Measurements from ENCODE around the gene PI16.

PI16 gene

DNA sequence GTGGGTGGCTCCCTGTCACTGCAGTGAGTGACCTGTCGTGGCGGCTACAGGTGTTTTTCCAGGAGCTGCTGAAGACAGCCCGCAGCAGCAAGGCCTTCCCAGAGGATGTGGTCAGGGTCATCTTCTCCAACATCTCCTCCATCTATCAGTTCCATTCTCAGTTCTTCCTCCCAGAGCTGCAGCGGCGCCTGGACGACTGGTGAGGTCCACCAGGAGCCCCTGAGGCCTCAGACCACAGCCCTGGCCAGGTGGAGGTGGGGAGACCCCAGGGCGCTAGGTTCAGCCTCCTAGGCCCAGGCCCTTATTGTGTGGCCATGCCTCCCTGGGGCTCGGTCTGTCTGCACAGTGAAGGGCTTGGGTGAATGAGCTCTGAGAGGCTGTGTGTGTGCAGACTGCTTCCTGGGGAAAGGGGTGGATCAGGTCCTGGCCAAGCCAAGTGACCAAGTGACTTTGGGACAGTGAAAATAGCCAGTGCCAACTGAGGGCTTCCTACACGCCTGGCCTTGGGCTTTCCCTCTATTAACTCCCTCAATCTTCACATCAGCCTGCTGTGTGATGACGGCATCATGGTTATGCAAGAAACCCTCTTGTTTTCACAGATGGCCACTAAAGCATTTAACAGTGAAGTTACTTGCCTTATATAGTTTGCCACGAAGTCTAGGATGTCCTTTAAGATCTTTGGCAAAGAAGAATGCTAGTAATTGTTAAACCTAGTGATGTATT, 57.3 kb downstream of the PI16 start:
- TF ChIP-seq POLR2A (IDR thresholded peaks at IDR 0.05; ENCODE audit: extremely low read depth, insufficient read length) (no peak), MYC (IDR thresholded peaks at IDR 0.05; ENCODE audit: low read depth, low read length) (no peak)
- TF ChIP-seq, protein P1, sequence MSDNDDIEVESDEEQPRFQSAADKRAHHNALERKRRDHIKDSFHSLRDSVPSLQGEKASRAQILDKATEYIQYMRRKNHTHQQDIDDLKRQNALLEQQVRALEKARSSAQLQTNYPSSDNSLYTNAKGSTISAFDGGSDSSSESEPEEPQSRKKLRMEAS (IDR thresholded peaks at IDR 0.05; ENCODE audit: low read depth, low read length): no peak
- TF ChIP-seq, protein P2, sequence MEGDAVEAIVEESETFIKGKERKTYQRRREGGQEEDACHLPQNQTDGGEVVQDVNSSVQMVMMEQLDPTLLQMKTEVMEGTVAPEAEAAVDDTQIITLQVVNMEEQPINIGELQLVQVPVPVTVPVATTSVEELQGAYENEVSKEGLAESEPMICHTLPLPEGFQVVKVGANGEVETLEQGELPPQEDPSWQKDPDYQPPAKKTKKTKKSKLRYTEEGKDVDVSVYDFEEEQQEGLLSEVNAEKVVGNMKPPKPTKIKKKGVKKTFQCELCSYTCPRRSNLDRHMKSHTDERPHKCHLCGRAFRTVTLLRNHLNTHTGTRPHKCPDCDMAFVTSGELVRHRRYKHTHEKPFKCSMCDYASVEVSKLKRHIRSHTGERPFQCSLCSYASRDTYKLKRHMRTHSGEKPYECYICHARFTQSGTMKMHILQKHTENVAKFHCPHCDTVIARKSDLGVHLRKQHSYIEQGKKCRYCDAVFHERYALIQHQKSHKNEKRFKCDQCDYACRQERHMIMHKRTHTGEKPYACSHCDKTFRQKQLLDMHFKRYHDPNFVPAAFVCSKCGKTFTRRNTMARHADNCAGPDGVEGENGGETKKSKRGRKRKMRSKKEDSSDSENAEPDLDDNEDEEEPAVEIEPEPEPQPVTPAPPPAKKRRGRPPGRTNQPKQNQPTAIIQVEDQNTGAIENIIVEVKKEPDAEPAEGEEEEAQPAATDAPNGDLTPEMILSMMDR (IDR thresholded peaks at IDR 0.05; ENCODE audit: low read depth, low read length): no peak
- DNase-seq (ENCODE audit: low read depth): peak; percentile 58
- H3K4me3 ChIP-seq (ENCODE audit: low read depth, low read length): no peak overlapping the region

DNA sequence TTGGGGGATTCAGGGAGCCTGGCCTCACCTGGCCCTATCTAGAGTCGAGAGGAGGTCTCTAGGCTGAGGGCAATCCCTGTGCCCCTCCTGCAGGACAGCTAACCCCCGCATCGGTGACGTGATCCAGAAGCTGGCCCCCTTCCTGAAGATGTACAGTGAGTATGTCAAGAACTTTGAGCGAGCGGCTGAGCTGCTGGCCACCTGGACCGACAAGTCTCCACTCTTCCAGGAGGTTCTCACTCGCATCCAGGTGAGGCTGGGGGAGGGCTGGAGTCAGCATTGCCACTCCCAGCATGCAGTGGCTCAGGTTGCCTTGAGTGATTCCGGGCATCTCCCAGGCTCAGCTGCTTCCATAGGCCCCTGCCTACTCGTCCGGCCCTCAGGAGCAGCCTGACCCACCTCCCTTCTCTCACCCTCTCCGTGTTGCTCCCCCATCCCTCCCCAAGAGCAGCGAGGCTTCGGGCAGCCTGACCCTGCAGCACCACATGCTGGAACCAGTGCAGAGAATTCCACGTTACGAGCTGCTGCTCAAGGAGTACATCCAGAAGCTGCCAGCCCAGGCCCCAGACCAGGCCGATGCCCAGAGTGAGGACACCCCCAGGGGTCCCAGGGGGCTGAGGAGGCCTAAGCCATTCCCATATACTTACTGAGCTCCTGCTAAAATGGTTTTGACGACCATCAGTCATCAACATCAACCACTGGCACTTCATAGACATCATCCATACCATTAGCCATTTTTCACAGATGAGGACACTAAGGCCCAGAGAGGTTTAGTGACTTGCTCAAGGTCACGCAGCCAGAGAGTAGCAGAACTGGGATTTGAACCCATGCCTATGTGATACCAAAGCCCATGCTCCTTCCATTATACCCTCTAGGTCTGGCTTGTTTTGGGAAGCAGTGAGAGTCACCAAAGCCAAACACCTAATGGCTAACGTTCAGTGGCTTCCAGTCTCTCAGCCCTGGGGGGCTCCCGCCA, 59.3 kb downstream of the PI16 start:
- no peak overlapping the region for H3K4me3 ChIP-seq (ENCODE audit: low read depth, low read length)
- DNase-seq (ENCODE audit: low read depth): no peak
- TF ChIP-seq MYC (IDR thresholded peaks at IDR 0.05; ENCODE audit: low read depth, low read length): no peak
- TF ChIP-seq, protein P2 (IDR thresholded peaks at IDR 0.05; ENCODE audit: low read depth, low read length): no peak
- TF ChIP-seq, protein P1 (IDR thresholded peaks at IDR 0.05; ENCODE audit: low read depth, low read length): no peak
- no peak for TF ChIP-seq POLR2A (IDR thresholded peaks at IDR 0.05; ENCODE audit: extremely low read depth, insufficient read length)

Measured in NB4 (cell line).